ENCODE results near the gene AOC3.

GRCh38 chr17:42871647-42872046, 20.6 kb downstream of the AOC3 start:
- TF ChIP-seq POLR2A (IDR thresholded peaks at IDR 0.05; ENCODE audit: low read depth, low read length) (no peak), POU2F2 (IDR thresholded peaks at IDR 0.05; ENCODE audit: low read depth, low read length) (no peak), TAF1 (IDR thresholded peaks at IDR 0.05; ENCODE audit: low read depth, low read length) (no peak)
